ENCODE results near the gene RPS10. TPM values are rescaled to one million over a fixed set of nuclear protein-coding genes. Genes with fewer than 3 reads are reported as not detected.

Gene RPS10
- total and polyA plus RNA-seq, 2 experiments from 2014 or later: 1,755 to 2,175 TPM

DNA sequence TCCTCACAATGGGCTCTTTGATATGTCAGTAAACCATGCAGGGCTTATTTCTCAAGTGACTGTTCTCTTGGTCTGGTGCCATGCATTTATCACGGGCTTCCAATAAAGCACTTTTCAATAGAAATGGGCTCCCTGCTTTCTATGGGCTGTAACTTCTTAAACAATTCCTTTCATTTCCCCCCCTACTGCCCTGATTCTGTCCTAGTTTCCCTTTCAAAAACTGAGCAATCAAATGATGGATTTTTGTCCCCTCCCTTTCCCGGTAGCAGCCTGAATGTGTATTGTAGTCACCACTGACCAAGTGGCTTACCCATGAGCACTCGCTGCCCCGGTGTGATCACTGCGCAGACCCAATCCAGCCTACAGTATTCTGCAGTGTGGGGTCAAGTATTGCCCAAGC lies 13.9 kb downstream of the RPS10 start:
- Mint-ChIP-seq H3K4me3 (no peak overlapping the region), H3K27me3 (ENCODE audit: insufficient read depth, low read depth, poor library complexity) (peaks cover 2% of the 10 kb centered on the region), H3K9me3 (no peaks in the 10 kb centered on the region; the same call in 2 of the 3 replicates), H3K4me1 (no peaks in the 10 kb centered on the region), H3K27ac (no peak overlapping the region), H3K36me3 (ENCODE audit: low read depth) (peaks cover 25% of the 10 kb centered on the region)
- Histone ChIP-seq H3K9me2 (ENCODE audit: insufficient read depth) (no peaks in the 10 kb centered on the region), H3F3A (replicated peaks; ENCODE audit: low read depth) (peaks cover 14% of the 10 kb centered on the region), H3K27ac (ENCODE audit: low read depth) (no peak overlapping the region), H3K36me3 (ENCODE audit: insufficient read depth) (0 out of 2 replicates have a peak, but pooled peaks cover 7% of the 10 kb centered on the region), H3K4me2 (no peak overlapping the region), H4K20me1 (replicated peaks; ENCODE audit: insufficient read depth) (peaks cover 19% of the 10 kb centered on the region; the same call in 1 of the 2 replicates), H2AFZ (no peak overlapping the region), H3K4me1 (ENCODE audit: insufficient read depth) (no peaks in the 10 kb centered on the region), H3K27me3 (ENCODE audit: insufficient read depth) (no peaks in the 10 kb centered on the region), H3K79me2 (replicated peaks; ENCODE audit: insufficient read depth) (no peaks in the 10 kb centered on the region), H3K4me3 (no peak overlapping the region)
- no peak for TF ChIP-seq JUNB (IDR thresholded peaks at IDR 0.05; ENCODE audit: unreplicated experiment)
- no peak for TF ChIP-seq EZH2 (IDR thresholded peaks at IDR 0.05; ENCODE audit: low read depth, unreplicated experiment)
- no peak for TF ChIP-seq EZH2phosphoT487 (IDR thresholded peaks at IDR 0.05; ENCODE audit: unreplicated experiment)
- TF ChIP-seq, protein P1, sequence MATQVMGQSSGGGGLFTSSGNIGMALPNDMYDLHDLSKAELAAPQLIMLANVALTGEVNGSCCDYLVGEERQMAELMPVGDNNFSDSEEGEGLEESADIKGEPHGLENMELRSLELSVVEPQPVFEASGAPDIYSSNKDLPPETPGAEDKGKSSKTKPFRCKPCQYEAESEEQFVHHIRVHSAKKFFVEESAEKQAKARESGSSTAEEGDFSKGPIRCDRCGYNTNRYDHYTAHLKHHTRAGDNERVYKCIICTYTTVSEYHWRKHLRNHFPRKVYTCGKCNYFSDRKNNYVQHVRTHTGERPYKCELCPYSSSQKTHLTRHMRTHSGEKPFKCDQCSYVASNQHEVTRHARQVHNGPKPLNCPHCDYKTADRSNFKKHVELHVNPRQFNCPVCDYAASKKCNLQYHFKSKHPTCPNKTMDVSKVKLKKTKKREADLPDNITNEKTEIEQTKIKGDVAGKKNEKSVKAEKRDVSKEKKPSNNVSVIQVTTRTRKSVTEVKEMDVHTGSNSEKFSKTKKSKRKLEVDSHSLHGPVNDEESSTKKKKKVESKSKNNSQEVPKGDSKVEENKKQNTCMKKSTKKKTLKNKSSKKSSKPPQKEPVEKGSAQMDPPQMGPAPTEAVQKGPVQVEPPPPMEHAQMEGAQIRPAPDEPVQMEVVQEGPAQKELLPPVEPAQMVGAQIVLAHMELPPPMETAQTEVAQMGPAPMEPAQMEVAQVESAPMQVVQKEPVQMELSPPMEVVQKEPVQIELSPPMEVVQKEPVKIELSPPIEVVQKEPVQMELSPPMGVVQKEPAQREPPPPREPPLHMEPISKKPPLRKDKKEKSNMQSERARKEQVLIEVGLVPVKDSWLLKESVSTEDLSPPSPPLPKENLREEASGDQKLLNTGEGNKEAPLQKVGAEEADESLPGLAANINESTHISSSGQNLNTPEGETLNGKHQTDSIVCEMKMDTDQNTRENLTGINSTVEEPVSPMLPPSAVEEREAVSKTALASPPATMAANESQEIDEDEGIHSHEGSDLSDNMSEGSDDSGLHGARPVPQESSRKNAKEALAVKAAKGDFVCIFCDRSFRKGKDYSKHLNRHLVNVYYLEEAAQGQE (IDR thresholded peaks at IDR 0.05; ENCODE audit: unreplicated experiment): no peak
- no peak for TF ChIP-seq CTCF (conservative IDR thresholded peaks at IDR 0.05; ENCODE audit: low read depth in 2 of 2)
- TF ChIP-seq CREB1 (CRISPR knock-in tag; IDR thresholded peaks at IDR 0.05; ENCODE audit: low read depth): no peak
- TF ChIP-seq ZNF114 (CRISPR knock-in tag; IDR thresholded peaks at IDR 0.05): no peak
- TF ChIP-seq ZNF462 (CRISPR knock-in tag; IDR thresholded peaks at IDR 0.05): no peak
- TF ChIP-seq, protein P2, sequence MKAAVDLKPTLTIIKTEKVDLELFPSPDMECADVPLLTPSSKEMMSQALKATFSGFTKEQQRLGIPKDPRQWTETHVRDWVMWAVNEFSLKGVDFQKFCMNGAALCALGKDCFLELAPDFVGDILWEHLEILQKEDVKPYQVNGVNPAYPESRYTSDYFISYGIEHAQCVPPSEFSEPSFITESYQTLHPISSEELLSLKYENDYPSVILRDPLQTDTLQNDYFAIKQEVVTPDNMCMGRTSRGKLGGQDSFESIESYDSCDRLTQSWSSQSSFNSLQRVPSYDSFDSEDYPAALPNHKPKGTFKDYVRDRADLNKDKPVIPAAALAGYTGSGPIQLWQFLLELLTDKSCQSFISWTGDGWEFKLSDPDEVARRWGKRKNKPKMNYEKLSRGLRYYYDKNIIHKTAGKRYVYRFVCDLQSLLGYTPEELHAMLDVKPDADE (IDR thresholded peaks at IDR 0.05): no peak
- TF ChIP-seq ZNF331 (CRISPR knock-in tag; IDR thresholded peaks at IDR 0.05; ENCODE audit: low read depth): no peak
- TF ChIP-seq POLR2AphosphoS5 (IDR thresholded peaks at IDR 0.05; ENCODE audit: low read depth): no peak
- no peak for TF ChIP-seq NANOG (IDR thresholded peaks at IDR 0.05; ENCODE audit: borderline replicate concordance)
- no peak for TF ChIP-seq STAT1 (IDR thresholded peaks at IDR 0.05; ENCODE audit: unreplicated experiment)
- ATAC-seq: no peak
- DNase-seq (ENCODE audit: low spot score): no peak

Data from GM23338 (cell line).